Activated CD4-positive, alpha-beta T cell treated with anti-CD3 and anti-CD28 coated beads, Interleukin-2, amount 10 ng/mL, durations not matched to agents 24 days and 14 days (primary cell): ENCODE measurements around the gene PIGB. TPM values are rescaled to one million over a fixed set of nuclear protein-coding genes. Genes with fewer than 3 reads are reported as not detected.

Experiments
- total RNA-seq: library from RNA; stranded (reverse); gene quantifications from 2 replicates; pipeline ENCODE4 v1.2.3, GENCODE V29; 2022

The PIGB gene
- total RNA-seq, 1 donor from 2014 or later: 13.3 TPM

Other genes starting within 250 kb of the PIGB start
- 121 TPM in 2 replicates for gene RSL24D1, start 122.3 kb upstream of the PIGB start, total RNA-seq
- 98.8 and 100 TPM in 2 replicates for gene RAB27A, start 29.4 kb upstream of the PIGB start, total RNA-seq
- gene PIGBOS1, start 99 bp upstream of the PIGB start, total RNA-seq: 9.7 and 10.3 TPM in 2 replicates
- gene CCPG1, start 89.1 kb downstream of the PIGB start, total RNA-seq: 9.0 and 10.2 TPM in 2 replicates
- 0.49 TPM in 1 of 2 replicates, not detected in the other for gene PIERCE2, start 89.3 kb downstream of the PIGB start, total RNA-seq
- 0.26 TPM in 1 of 2 replicates, not detected in the other for gene DNAAF4, start 189.0 kb downstream of the PIGB start, total RNA-seq